Measurements from ENCODE around the gene SRP68.

DNA sequence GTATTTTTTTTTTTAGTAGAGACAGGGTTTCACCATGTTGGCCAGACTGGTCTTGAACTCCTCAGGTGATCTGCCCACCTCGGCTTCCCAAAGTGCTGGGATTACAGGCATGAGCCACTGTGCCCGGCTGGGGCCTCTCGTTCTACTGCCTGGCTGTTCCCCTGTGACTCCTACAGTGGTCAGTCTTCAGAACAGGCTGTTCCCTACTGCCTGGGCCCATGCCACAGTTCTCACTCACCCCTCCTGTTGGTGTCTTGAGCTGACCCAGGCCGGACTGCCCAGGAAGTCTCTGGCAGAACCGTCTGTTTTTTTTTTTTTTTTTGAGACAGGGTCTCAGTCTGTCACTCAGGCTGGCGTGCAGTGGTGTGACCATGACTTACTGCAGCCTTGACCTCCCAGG lies 68.4 kb downstream of the SRP68 start:
- TF ChIP-seq, protein P1, sequence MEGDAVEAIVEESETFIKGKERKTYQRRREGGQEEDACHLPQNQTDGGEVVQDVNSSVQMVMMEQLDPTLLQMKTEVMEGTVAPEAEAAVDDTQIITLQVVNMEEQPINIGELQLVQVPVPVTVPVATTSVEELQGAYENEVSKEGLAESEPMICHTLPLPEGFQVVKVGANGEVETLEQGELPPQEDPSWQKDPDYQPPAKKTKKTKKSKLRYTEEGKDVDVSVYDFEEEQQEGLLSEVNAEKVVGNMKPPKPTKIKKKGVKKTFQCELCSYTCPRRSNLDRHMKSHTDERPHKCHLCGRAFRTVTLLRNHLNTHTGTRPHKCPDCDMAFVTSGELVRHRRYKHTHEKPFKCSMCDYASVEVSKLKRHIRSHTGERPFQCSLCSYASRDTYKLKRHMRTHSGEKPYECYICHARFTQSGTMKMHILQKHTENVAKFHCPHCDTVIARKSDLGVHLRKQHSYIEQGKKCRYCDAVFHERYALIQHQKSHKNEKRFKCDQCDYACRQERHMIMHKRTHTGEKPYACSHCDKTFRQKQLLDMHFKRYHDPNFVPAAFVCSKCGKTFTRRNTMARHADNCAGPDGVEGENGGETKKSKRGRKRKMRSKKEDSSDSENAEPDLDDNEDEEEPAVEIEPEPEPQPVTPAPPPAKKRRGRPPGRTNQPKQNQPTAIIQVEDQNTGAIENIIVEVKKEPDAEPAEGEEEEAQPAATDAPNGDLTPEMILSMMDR (IDR thresholded peaks at IDR 0.05): no peak
- TF ChIP-seq, protein P2, sequence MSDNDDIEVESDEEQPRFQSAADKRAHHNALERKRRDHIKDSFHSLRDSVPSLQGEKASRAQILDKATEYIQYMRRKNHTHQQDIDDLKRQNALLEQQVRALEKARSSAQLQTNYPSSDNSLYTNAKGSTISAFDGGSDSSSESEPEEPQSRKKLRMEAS (CRISPR knock-in tag; IDR thresholded peaks at IDR 0.05): no peak
- TF ChIP-seq NR2C2 (CRISPR knock-in tag; IDR thresholded peaks at IDR 0.05) (no peak), JUN (CRISPR knock-in tag; IDR thresholded peaks at IDR 0.05) (no peak)
